ENCODE results near the gene ASXL3. TPM values are rescaled to one million over a fixed set of nuclear protein-coding genes. Genes with fewer than 3 reads are reported as not detected.

Gene ASXL3
- total and polyA plus RNA-seq, 12 donors = 0.06 to 3.9 (median 0.22) TPM

DNA sequence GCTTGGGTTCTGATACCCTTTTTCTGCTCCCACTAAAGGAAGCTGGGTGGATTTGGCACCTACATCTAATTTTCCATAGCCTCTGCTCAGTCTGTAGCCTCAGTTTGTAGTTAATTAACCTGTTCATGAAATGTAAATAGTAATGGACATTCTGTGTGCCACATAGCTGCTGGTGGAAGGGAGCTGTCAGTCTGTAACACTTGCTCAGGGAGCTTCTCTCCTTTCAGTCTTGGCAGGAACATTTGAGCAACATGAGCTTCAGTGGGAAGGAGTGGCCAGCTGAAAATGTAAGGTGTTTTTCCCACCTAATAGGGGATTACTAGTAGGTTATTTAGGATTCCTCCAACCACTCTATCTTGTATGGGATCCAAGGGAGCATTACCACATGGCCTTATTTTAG lies 203.4 kb downstream of the ASXL3 start:
- no peak for DNase-seq
- Histone ChIP-seq H3K4me1 (replicated peaks in 1 of 2) (no peaks in the 10 kb centered on the region), H3K27me3 (no peaks in the 10 kb centered on the region), H3K36me3 (replicated peaks in 1 of 2) (no peaks in the 10 kb centered on the region), H3K27ac (no peak overlapping the region), H3K4me3 (no peak overlapping the region), H3K9me3 (replicated peaks in 1 of 3) (no peaks in the 10 kb centered on the region)
- TF ChIP-seq, protein P1, sequence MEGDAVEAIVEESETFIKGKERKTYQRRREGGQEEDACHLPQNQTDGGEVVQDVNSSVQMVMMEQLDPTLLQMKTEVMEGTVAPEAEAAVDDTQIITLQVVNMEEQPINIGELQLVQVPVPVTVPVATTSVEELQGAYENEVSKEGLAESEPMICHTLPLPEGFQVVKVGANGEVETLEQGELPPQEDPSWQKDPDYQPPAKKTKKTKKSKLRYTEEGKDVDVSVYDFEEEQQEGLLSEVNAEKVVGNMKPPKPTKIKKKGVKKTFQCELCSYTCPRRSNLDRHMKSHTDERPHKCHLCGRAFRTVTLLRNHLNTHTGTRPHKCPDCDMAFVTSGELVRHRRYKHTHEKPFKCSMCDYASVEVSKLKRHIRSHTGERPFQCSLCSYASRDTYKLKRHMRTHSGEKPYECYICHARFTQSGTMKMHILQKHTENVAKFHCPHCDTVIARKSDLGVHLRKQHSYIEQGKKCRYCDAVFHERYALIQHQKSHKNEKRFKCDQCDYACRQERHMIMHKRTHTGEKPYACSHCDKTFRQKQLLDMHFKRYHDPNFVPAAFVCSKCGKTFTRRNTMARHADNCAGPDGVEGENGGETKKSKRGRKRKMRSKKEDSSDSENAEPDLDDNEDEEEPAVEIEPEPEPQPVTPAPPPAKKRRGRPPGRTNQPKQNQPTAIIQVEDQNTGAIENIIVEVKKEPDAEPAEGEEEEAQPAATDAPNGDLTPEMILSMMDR (IDR thresholded peaks at IDR 0.05) = no peak
- no peak for TF ChIP-seq POLR2A (IDR thresholded peaks at IDR 0.05)
- intact Hi-C loops (cut with DNase I) = no loop called here

Other genes starting within 250 kb of the ASXL3 start
- gene CCDC178, start 137.5 kb upstream of the ASXL3 start, total RNA-seq = 1 to 10 TPM in 3 of 9 donors, under 1 TPM in 1, not detected in 5; 0.87 to 6.5 (median 2.1) TPM
- under 1 TPM; 0.13 to 0.61 (median 0.16) TPM for gene CCDC178, start 137.5 kb upstream of the ASXL3 start, polyA plus RNA-seq

Measured in adrenal gland (tissue), 12 donors.